Stimulated activated naive CD4-positive, alpha-beta T cell treated with Interleukin-2 at 50 U/mL for 16 hours (primary cell): ENCODE results near the gene ABHD16B.

Source experiments
- DNase-seq: peaks from one replicate; lab custom pipeline; 2025; lab: John Stamatoyannopoulos, UW

ABHD16B gene

DNA sequence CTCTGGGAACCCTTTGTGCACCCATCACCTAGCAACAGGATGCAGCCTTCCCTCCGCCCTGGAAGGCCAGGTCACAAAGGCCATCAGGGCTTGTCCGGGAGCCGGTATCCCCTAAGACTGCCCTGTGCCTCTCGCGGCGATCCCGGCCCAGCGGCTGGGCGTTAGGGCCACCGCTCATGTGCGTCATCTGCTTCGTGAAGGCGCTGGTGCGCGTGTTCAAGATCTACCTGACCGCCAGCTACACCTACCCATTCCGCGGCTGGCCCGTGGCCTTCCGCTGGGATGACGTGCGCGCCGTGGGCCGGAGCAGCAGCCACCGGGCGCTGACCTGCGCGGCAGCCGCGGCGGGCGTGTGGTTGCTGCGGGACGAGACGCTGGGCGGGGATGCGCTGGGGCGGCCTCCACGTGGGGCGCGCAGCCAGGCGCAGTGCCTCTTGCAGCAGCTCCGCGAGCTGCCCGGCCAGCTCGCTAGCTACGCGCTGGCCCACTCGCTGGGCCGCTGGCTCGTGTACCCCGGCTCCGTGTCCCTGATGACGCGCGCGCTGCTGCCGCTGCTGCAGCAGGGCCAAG, at the start of gene ABHD16B:
ABHD16B (plus strand) TSS at position 134 of the 570 bp plus-strand sequence; CDS start at position 177, 43 bp downstream.
- no peak for DNase-seq

DNA sequence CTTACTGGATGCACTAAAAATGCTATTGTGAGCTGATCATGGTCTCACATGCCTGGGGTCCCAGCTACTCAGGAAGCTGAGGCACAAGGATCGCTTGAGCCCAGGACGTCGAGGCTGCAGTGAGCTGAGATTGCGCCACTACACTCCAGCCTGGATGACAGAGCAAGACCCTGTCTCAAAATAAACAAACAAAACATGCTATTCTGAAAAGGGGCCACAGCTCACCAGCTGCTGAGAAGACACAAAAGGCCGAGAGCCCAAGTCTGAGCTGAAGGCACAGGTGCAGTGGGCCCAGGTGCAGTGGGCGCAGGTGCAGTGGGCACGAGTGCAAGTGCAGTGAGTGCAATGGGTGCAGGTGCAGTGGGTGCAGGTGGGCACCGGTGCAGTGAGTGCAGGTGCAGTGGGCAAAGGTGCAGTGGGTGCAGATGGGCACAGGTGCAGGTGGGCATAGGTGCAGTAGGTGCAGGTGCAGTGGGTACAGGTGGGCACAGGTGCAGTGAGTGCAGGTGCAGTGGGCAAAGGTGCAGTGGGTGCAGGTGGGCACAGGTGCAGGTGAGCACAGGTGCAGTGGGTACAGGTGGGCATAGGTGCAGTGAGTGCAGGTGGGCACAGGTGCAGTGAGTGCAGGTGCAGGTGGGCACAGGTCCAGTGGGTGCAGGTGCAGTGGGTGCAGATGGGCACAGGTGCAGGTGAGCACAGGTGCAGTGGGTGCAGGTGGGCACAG, 46.2 kb upstream of the ABHD16B start:
- DNase-seq: no peak

DNA sequence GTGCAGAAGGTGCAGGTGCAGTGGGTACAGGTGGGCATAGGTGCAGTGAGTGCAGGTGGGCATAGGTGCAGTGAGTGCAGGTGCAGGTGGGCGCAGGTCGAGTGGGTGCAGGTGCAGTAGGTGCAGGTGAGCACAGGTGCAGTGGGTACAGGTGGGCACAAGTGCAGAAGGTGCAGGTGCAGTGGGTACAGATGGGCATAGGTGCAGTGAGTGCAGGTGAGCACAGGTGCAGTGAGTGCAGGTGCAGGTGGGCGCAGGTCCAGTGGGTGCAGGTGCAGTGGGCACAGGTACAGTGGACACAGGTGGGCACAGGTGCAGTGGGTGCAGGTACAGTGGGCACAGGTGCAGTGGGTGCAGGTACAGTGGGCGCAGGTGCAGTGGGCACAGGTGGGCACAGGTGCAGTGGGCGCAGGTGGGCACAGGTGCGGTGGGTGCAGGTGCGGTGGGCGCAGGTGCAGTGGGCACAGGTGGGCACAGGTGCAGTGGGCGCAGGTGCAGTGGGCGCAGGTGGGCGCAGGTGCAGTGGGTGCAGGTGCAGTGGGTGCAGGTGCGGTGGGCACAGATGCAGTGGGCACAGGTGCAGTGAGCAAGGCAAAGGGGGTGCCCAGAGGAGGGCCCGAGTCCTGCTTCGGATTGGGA, 45.6 kb upstream of the ABHD16B start:
- DNase-seq: no peak

DNA sequence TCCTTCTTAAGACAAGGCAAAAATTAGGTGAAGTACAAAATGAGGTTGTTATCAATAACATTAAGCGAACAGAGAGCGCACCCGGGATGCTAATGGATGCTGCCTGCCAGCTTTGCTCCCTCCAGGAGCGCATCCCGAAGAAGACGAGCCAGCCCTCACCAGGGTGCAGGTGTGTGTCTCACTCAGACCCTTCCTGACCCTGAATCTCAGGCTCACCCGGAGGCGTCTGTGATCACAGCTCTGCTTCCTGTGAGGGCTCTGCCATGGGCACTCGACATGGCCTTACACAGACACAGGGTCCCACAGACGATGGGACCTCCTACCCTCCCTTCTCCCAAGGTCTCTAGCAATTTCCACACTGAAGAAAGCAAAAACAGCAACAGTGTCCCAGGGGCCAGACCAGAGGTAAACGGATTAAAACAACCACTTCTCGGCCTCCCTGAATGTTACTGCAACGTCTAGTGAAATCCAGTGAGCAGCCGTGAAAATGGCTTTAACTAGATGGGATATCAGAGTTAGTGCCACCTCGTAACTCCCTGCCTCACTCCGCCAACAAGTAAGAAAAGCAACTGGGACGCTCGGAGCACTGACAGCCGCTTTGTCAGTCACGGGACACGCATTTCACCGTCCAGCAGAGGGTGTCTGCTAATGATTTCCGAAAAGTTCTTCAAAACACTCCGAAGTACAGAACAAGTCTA, 41.9 kb upstream of the ABHD16B start:
- DNase-seq: no peak

DNA sequence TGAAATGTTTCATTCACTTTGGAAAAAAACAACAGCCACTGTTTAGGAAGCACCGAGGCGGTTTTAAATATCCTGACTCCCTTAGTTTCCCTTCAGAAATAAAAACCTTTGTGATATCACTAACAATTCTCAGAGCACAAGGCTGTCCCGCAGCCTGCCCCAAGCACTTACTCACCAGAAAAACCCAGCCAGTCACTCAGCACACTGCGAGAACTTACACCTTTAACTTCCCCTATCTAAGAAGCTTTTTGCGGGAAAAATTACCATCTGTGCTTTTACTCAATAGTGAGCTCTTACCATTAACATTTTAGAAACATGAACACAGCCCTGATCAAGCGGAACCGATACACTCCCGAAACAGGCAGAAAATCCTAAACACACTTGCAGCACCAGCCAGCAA, 39.5 kb upstream of the ABHD16B start:
- DNase-seq: no peak

DNA sequence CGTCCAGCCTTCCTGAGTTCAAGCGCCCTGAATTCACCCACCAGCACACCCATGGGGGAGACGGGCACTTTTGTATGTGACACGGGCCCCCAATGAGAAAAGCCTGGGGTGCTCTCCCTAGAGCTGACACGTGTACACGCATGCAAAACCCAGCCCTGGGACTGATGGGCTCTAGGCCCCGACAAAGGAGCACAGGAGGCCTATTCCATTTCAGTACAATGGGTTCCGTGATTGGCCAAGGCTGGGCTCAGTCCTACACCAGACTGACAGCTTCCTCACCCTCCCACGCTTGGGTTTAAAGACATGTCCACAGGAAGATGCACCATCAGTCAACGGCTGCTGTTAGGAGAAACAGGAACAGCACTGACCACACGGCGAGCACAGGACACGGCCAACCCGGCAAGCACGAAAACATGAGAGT, 39.0 kb upstream of the ABHD16B start:
- DNase-seq: no peak

DNA sequence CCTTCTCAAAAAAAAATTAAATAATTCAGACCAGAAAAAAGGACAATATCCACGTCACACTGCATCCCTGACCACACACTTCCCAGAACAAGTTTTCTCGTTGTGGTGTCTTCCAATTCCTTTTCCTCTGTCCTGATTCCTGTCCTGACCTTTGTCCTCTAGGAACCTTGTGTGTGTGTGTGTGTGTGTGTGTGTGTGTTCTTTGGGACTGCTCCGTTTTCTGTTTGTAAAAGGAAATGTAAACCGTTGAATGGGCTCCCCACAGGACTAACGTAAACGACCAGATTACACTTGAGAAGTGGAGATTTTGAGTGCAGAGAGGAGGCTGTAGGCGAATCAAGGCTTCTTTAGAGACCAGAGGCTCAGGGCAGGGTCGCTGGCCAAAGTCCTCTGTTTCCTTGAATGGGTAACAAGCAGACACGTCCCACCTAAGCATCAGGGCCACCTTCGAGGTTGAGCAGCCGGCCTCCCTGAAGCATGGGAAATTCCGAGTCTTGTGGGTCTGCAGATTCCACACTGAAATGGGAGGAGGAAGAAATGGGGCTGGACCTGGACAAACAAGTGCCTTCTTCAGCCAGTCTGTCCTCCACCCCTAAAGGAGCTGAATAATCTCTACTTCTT, 37.5 kb upstream of the ABHD16B start:
- DNase-seq: no peak

DNA sequence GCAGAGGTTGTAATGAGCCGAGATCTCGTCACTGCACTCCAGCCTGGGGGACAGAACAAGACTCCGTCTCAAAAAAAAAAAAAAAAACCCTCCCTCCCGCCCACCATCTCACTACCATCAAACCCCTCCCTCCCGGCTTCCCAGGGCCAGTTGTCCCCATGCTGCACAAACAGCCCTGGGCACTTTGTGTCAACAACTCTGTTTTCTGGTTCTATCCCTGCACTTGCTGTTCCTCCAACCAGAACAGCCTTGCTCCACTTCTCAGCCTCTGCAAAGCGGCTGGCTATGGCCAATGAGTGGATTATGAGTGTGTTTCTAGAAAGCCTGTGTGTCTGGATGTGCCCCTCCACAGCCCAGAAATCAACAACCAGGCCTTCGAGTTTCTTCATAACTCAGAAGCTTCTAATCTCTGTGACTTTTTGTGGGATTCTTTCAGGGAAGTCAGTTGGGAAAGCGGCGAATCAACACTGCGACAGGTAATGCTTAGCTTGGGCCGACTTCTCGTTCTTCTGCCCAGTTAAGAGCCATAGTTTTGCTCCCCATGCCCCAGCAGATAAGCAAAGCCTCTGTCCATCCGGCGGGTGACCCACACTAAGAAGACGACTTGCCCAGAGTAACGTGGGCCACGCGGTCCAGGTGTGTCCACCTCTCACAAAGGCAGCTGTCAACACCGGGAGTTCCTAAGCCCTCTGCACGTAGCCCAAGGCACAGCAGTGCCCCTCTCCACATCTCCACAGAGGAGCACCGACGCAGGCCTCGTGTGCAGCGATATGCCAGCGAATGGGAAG, 35.8 kb upstream of the ABHD16B start:
- DNase-seq: no peak

DNA sequence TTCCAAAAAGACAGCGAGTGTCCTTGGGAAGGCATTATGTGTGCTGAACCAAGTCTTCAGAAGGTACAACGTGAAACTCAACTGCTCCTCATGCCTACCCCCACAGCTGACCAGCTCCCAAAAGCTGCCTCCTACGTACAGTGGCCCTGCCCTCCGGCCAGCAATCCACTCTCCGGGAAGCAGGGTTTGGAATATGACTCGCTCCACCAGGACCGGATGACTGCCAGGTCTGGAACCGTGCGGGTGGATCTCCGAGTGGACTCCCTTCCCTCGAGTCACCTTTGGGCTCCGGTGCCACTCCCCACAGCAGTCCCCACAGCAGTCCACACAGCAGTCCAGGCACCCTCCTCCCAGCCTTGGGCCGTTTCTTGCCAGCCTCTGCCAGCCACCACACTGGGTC, 34.5 kb upstream of the ABHD16B start:
- DNase-seq: no peak

DNA sequence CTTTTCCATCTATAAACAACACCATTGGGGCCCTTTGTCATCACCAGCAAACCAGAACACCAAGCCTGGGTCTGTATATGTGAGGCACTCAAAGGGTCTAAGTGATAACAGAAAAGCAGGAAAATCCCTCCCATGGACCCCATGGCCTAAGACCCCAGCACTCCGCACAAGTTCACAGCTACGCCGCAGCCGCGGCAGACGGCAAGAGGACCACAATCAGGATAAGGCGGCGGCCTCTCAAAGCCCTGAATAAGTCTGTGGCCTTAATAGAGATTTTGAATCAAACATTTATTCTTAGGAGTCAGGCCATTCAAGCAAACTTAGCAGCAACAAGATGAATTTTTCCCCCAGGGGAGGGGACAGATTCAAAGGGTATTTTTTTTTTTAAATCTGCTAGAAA, 33.2 kb upstream of the ABHD16B start:
- no peak for DNase-seq

DNA sequence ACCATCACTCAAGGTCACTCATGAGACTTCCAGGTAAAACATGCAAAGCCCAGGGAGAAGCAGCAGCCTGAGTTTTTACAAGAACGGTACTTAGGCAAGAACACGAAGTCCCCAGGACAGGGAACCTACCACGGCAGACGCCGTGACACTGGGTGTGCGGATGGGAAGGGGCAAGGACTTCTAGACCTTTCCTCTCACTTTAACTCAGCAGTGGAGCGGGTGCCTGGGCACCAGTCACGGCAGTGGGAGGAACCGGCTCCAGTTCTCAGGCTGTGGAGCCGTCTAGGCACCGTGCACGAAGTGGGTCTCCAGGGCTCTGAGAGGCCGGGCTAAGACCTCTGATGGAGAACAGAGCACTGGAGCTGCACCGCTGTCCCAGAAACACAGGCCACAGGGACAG, 32.8 kb upstream of the ABHD16B start:
- DNase-seq: no peak

DNA sequence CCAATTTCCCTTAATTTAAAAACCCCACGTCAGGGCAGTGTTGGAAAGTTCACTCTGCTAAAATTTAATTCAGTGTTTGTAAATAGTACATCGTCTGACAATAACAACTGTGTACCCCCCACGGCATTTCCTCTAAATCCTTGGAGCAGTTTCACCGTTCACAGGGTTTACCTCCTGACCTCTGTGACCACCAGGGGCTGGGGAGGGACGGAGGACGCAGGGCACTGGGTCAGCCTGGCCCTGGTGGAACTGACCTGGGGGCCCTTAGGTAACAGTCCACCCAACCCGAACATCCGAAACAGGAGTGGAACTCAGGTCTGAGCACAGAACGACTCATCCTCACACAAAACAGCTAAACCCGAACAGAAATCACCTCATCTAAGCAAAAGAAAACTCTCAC, 32.3 kb upstream of the ABHD16B start:
- DNase-seq: no peak

DNA sequence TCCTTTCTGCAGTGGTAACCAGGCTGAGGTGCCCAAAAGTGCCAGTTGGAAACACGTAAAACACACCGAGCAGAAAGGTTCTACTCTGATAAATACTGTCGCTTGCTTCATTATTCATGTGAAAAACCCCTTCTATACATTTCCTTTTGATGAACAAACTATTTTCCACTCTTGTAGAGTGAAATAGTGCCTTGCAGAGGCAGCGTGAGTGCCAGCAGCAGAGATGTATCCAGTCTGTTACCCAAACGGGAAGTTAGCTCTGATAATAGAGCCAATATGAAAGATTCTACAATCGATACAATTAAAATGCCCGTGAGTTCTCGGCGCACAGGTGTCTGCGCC, 31.7 kb upstream of the ABHD16B start:
- DNase-seq: no peak

DNA sequence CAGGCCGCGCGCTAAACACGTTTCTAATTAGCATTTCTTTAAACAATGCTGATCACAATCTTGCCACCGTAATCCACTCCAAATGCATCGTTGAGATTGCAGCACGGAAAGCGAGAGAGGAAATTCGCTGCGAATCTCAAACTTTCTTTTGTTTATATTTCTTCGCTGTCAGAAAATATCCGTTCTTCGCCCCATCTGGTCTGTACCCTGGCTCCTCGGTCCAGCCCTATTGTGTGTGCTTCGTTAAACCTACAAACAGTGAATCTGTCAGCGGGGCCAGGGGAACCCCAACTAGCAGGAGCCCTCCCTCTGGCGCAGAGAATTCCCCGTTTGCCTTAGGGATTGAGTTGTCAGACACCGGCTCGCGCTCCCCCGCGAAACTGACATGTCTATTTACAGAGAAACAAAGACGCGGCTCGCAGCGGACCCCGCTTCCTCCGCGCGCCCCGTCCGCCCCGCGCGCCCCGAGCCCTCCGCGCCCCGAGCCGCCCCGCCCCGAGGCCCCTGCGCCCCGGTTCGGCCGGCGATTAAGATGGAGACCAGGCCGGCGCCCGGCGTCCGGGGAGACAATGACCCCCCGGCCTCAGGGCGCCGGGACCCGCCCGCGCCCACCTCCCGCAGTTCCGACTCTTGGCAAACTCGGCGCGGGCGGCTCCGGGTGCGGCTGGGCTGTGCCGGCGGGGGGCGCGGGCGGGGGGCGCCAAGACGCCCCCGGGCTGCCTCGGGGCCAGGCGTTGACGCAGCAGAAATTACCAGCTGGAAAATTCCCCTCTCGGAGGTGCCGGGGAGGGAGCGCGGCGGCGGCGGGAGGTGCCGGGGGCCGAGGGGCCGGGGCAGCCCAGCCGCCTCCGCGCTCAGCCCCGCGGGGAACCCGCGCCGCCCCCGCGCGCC, 31.1 kb upstream of the ABHD16B start:
- no peak for DNase-seq

DNA sequence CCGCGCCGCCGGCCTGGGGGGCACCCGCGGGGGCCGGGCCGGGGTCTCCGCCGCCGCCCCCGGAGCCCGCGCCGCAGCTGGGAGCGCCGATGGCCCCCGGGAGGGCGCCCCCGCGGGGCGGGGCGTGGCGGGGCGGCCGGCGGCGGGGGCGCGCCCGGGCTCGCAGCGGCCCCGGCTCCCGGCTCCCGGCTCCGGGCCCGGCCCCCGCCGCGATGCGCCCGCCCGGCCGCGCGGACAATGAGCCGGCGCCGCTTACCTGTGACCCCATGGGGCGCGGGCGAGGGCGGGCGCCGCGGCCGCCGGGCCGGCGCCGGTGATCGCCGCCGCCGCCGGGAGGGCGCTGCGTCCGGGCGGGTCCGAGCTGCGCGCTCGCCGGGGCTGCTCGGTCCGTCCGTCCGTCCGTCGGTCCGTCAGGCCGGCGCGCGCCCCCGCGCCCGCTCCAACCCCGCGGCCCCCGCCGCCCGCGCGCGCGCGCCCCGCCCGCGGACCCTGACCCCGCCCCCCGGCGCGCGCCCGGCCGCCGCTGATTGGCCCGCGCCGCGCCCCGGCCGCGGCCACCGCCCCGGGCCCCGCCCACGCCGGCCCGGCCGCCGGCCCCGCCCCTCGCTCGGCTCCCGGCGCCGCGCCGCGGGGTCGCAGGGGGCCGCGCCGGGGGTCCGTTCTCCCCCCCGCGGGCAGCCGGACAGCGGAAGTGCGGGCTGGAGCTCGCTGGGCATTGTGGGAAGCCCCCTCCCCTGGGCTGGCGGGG, 30.3 kb upstream of the ABHD16B start, which contains the start of gene ZBTB46:
ZBTB46 (minus strand) TSS at position 424 of the 748 bp plus-strand sequence. CDS start 40,507 bp downstream, outside the sequence.
- DNase-seq: no peak

DNA sequence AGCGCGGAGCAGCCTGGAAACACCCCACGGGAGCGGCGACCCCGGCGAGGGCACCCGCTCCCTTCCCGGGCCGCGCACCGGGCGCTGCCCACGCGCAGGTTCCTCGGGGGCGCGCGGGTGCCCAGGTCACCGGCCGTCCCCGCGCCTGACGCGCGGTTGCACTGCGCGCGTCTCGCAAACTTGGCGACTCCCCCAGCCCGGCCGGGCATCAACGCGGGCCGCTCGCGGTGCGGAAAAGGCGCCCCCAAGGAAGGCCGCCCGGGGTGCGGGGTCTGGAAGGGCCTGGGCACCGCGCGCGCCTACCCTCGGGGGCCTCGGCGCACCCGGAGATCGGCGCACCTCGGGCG, 29.7 kb upstream of the ABHD16B start:
- DNase-seq: no peak

DNA sequence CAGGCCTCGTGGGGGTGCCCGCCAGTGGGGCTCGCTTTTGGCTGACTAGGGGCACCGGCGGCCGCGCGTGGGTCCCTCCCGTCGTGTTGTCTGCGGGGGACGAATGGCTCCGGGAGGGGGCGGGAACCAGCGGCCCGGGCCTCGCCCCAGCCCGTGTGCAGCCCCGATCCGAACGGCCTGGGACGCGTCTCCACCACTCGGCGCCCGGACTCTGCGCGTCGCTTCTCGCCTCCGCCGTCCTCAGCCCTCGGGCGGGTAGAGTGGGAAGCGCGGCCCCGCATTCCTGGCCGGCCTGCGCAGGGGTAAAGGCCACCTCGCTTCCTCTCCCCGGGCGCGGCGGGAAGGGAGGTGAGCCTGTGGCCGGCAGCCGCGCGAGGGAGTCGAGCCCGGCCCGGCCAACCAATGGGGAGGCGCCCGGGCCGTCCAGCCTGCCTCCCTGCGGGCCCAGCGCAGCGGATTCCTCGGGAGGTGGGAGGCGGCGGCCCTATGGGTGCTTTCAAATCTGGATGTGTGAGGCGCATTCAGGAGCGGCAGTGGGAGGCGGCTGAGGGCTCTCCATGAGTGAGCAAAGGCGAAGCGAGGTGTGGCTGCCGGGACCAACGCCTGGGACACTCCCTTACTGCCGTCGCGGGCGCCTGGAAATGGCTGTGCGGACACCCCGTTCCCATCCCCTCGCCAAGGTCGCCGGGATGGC, 29.2 kb upstream of the ABHD16B start:
- no peak for DNase-seq

DNA sequence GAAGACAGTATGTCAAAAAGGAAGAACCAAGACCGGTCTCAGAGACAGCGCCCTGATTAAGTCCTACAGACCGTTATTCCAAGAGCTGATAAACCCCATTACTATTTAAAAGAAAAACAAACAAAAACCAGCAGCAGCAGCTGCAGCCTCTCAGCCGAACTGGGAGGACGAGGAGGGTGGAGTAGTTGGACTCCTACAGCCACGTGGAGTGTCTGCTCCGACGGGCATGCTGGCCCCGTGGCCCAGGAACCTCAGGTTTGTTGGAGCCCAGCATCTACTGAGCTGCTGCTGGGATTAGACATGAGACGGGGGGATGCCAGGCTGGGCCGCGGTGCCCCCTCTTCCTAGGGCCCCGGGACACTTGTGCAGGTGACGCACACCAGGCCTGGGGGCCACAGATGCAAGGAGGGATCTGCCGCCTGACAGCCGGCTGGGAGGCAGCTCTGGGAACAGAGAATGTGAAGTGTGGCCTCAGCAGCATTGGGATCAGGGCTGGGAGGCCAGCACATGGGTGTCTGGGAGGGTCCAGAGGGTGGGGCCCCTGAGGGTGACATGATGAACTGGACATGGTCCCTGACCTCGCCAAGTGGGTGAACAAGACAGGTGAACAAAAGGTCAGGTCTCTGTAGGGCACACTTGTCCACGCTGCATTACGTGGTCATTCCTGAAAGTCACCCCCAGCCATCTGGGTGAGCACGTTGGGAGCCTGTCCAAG, 27.4 kb upstream of the ABHD16B start:
- no peak for DNase-seq

DNA sequence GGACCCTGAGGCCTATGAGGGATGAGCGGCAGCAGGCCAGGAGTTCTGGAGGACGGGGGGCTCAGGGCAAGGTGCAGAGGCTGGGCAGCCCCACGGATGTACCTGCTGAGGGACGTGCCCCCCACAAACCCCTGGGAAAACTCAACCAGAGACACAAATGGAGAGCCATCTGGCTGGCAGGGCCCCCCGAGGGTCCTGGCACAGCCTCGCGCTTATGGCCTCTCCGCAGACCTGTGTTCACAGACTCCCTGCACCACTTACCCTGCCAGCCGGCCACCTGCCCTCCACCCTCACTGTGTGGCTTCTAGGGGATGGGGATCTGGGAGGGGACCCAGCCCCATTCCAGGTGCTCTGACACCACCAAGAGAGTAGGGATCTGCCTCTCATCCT, 26.8 kb upstream of the ABHD16B start:
- DNase-seq: no peak
